A549 (cell line): ENCODE data around the gene ZNF740.

Experiments used
- CBX2 ChIP-seq: fragments of 200-600 bp; sonication (generic); IDR thresholded peaks from 2 replicates; pipeline ENCODE4 v1.6.1; 2016; ENCODE audit warnings: low read depth, mild to moderate bottlenecking, borderline replicate concordance
- CEBPB ChIP-seq, 2 experiments: fragments of >200 bp in 1 of 2; sonication (Bioruptor Twin) in 1 of 2; formaldehyde crosslinking in 1 of 2; IDR thresholded peaks; 2 replicates each; pipeline ENCODE4 v1.6.1; 2012 to 2016
- CTCF ChIP-seq: fragments of >200 bp; sonication (Bioruptor Twin); formaldehyde crosslinking; IDR thresholded peaks from 3 replicates; pipeline ENCODE4 v1.5.1; 2016
- EP300 ChIP-seq, 2 experiments: fragments of >200 bp; sonication (Bioruptor Twin); formaldehyde crosslinking; IDR thresholded peaks; 2 replicates in 1 of 2; 3 replicates in 1 of 2; pipeline ENCODE4 v1.6.1; 2016 to 2017
- FOSL2 ChIP-seq, 2 experiments: fragments of 450-650 bp in 1 of 2; fragments of >200 bp in 1 of 2; sonication (Bioruptor Twin) in 1 of 2; formaldehyde crosslinking; IDR thresholded peaks; 2 replicates each; pipeline versions ENCODE4 v1.5.0 to v1.6.1; 2016 to 2020; ENCODE audit warnings: mild to moderate bottlenecking in 1 of 2, moderate library complexity in 1 of 2
- MAX ChIP-seq: IDR thresholded peaks from 2 replicates; pipeline ENCODE4 v1.6.1; 2012
- NR3C1 ChIP-seq: fragments of >200 bp; sonication (Bioruptor Twin); formaldehyde crosslinking; IDR thresholded peaks from 3 replicates; pipeline ENCODE4 v1.6.1; 2017
- POLR2A ChIP-seq: IDR thresholded peaks from 2 replicates; pipeline ENCODE4 v1.6.1; 2012; ENCODE audit warnings: mild to moderate bottlenecking, low read length
- REST ChIP-seq: fragments of 200-600 bp; sonication (generic); IDR thresholded peaks from 2 replicates; pipeline ENCODE4 v1.6.1; 2016; ENCODE audit warnings: antibody characterized with exemption, mild to moderate bottlenecking, moderate library complexity
- RFX5 ChIP-seq: fragments of 450-650 bp; IDR thresholded peaks from 2 replicates; pipeline ENCODE4 v1.7.1; 2014; ENCODE audit warnings: antibody characterized with exemption, mild to moderate bottlenecking, moderate library complexity
- SMC3 ChIP-seq: fragments of >200 bp; sonication (Bioruptor Twin); formaldehyde crosslinking; IDR thresholded peaks from 3 replicates; pipeline ENCODE4 v1.6.1; 2018; ENCODE audit warnings: inconsistent platforms
- USF2 ChIP-seq: fragments of 450-650 bp; IDR thresholded peaks from 2 replicates; pipeline ENCODE4 v1.6.1; 2014; ENCODE audit warnings: antibody characterized with exemption

GRCh38 chr12:53244337-53244736, 63.8 kb downstream of the ZNF740 start:
- TF ChIP-seq REST (no peak), CTCF (no peak), EP300 (IDR thresholded peaks at IDR 0.05) (no peak), SMC3 (no peak), FOSL2 (IDR thresholded peaks at IDR 0.05) (no peak), FOSL2 (CRISPR knock-in tag; IDR thresholded peaks at IDR 0.05) (no peak), POLR2A (no peak), USF2 (no peak), CBX2 (no peak), CEBPB (IDR thresholded peaks at IDR 0.05) (no peak), MAX (no peak), NR3C1 (no peak), RFX5 (no peak)
